Mononuclear cell (primary cell): ENCODE measurements around the gene OXNAD1. TPM values are rescaled to one million over a fixed set of nuclear protein-coding genes. Genes with fewer than 3 reads are reported as not detected.

ENCODE experiments used
- H3K27me3 ChIP-seq: 2 replicates; pipeline ENCODE4 v1.6.0; 2011; ENCODE audit warnings: low read length, control low read depth; ENCODE audit not compliant: insufficient read depth
- H3K4me1 ChIP-seq: 2 replicates; pipeline ENCODE4 v1.5.1; 2011; ENCODE audit warnings: mild to moderate bottlenecking, low read length, control low read depth; ENCODE audit not compliant: insufficient read depth
- H3K4me3 ChIP-seq: 2 replicates; pipeline ENCODE4 v1.5.1; 2011; ENCODE audit warnings: mild to moderate bottlenecking, low read length, moderate library complexity
- H3K9me3 ChIP-seq: 2 replicates; pipeline ENCODE4 v1.5.1; 2011; ENCODE audit warnings: low read depth, mild to moderate bottlenecking, control low read depth, low read length
- total RNA-seq: library from RNA; depleted of rRNA; stranded (reverse); fragments of >200 nt; gene quantifications from one replicate; pipeline ENCODE4 v1.2.3, GENCODE V29; 2012

Gene OXNAD1
- total RNA-seq, 1 donor = 139 TPM

- peaks cover 7% of the 10 kb centered on the region for H3K4me1 ChIP-seq
Measured at GRCh38 chr3:16332904-16333426, 68.0 kb downstream of the OXNAD1 start.

GRCh38 chr3:16334909-16335308 lies 69.9 kb downstream of the OXNAD1 start:
- Histone ChIP-seq H3K27me3 (no peaks in the 10 kb centered on the region), H3K4me1 (peaks cover 24% of the 10 kb centered on the region), H3K9me3 (peaks cover 13% of the 10 kb centered on the region), H3K4me3 (no peak overlapping the region)

More at GRCh38 chr3:16332904-16333426, 68.0 kb downstream of the OXNAD1 start:
- peaks cover 13% of the 10 kb centered on the region for H3K9me3 ChIP-seq
- no peaks in the 10 kb centered on the region for H3K27me3 ChIP-seq
- no peak overlapping the region for H3K4me3 ChIP-seq

GRCh38 chr3:16335333-16335732 lies 70.3 kb downstream of the OXNAD1 start:
- H3K4me1 ChIP-seq = peaks cover 24% of the 10 kb centered on the region
- H3K27me3 ChIP-seq = no peaks in the 10 kb centered on the region
- H3K9me3 ChIP-seq = peaks cover 13% of the 10 kb centered on the region
- H3K4me3 ChIP-seq = no peak overlapping the region

- peaks cover 11% of the 10 kb centered on the region for H3K9me3 ChIP-seq
- H3K4me1 ChIP-seq = peaks cover 24% of the 10 kb centered on the region
- H3K4me3 ChIP-seq = no peak overlapping the region
- H3K27me3 ChIP-seq = no peaks in the 10 kb centered on the region
Measured at GRCh38 chr3:16335772-16336645, 71.0 kb downstream of the OXNAD1 start.

GRCh38 chr3:16336825-16337224 lies 71.8 kb downstream of the OXNAD1 start:
- peaks cover 2% of the 10 kb centered on the region for H3K9me3 ChIP-seq
- H3K27me3 ChIP-seq = no peaks in the 10 kb centered on the region
- H3K4me3 ChIP-seq = no peak overlapping the region
- peaks cover 24% of the 10 kb centered on the region for H3K4me1 ChIP-seq

- H3K9me3 ChIP-seq = no peaks in the 10 kb centered on the region
- peaks cover 29% of the 10 kb centered on the region for H3K4me1 ChIP-seq
- H3K4me3 ChIP-seq = no peak overlapping the region
- H3K27me3 ChIP-seq = no peaks in the 10 kb centered on the region
Measured at GRCh38 chr3:16337856-16338540, 73.0 kb downstream of the OXNAD1 start.

- no peaks in the 10 kb centered on the region for H3K27me3 ChIP-seq
- no peak overlapping the region for H3K4me3 ChIP-seq
- H3K9me3 ChIP-seq = no peaks in the 10 kb centered on the region
Measured at GRCh38 chr3:16338999-16339398, 74.0 kb downstream of the OXNAD1 start.

GRCh38 chr3:16343101-16343500 lies 78.1 kb downstream of the OXNAD1 start:
- Histone ChIP-seq H3K4me1 (peaks cover 23% of the 10 kb centered on the region), H3K9me3 (no peaks in the 10 kb centered on the region), H3K4me3 (no peak overlapping the region), H3K27me3 (no peaks in the 10 kb centered on the region)

More at GRCh38 chr3:16338999-16339398, 74.0 kb downstream of the OXNAD1 start:
- peaks cover 32% of the 10 kb centered on the region for H3K4me1 ChIP-seq

- H3K9me3 ChIP-seq = no peaks in the 10 kb centered on the region
- H3K27me3 ChIP-seq = no peaks in the 10 kb centered on the region
- no peak overlapping the region for H3K4me3 ChIP-seq
- H3K4me1 ChIP-seq = peaks cover 8% of the 10 kb centered on the region
Measured at GRCh38 chr3:16346413-16347081, 81.5 kb downstream of the OXNAD1 start.

- Histone ChIP-seq H3K4me1 (peaks cover 8% of the 10 kb centered on the region), H3K4me3 (no peak overlapping the region), H3K27me3 (no peaks in the 10 kb centered on the region), H3K9me3 (no peaks in the 10 kb centered on the region)
Measured at GRCh38 chr3:16347548-16347947, 82.5 kb downstream of the OXNAD1 start.

GRCh38 chr3:16349986-16350596 lies 85.1 kb downstream of the OXNAD1 start:
- Histone ChIP-seq H3K4me1 (no peaks in the 10 kb centered on the region), H3K27me3 (no peaks in the 10 kb centered on the region), H3K9me3 (no peaks in the 10 kb centered on the region), H3K4me3 (no peak overlapping the region)

- H3K4me3 ChIP-seq = no peak overlapping the region
- no peaks in the 10 kb centered on the region for H3K27me3 ChIP-seq
- no peaks in the 10 kb centered on the region for H3K4me1 ChIP-seq
- H3K9me3 ChIP-seq = no peaks in the 10 kb centered on the region
Measured at GRCh38 chr3:16350597-16351318, 85.7 kb downstream of the OXNAD1 start.

GRCh38 chr3:16352428-16352827 lies 87.4 kb downstream of the OXNAD1 start:
- H3K4me3 ChIP-seq = no peak overlapping the region
- no peaks in the 10 kb centered on the region for H3K4me1 ChIP-seq
- H3K9me3 ChIP-seq = no peaks in the 10 kb centered on the region
- no peaks in the 10 kb centered on the region for H3K27me3 ChIP-seq

- no peak overlapping the region for H3K4me3 ChIP-seq
- peaks cover 3% of the 10 kb centered on the region for H3K4me1 ChIP-seq
- no peaks in the 10 kb centered on the region for H3K27me3 ChIP-seq
- no peaks in the 10 kb centered on the region for H3K9me3 ChIP-seq
Measured at GRCh38 chr3:16354291-16354690, 89.3 kb downstream of the OXNAD1 start.
